Measurements from ENCODE around the gene LPIN1.

GRCh38 chr2:11821705-11822104 is 75.3 kb downstream of the LPIN1 start:
- TF ChIP-seq, protein P1, sequence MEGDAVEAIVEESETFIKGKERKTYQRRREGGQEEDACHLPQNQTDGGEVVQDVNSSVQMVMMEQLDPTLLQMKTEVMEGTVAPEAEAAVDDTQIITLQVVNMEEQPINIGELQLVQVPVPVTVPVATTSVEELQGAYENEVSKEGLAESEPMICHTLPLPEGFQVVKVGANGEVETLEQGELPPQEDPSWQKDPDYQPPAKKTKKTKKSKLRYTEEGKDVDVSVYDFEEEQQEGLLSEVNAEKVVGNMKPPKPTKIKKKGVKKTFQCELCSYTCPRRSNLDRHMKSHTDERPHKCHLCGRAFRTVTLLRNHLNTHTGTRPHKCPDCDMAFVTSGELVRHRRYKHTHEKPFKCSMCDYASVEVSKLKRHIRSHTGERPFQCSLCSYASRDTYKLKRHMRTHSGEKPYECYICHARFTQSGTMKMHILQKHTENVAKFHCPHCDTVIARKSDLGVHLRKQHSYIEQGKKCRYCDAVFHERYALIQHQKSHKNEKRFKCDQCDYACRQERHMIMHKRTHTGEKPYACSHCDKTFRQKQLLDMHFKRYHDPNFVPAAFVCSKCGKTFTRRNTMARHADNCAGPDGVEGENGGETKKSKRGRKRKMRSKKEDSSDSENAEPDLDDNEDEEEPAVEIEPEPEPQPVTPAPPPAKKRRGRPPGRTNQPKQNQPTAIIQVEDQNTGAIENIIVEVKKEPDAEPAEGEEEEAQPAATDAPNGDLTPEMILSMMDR (IDR thresholded peaks at IDR 0.05): no peak
- no peak for TF ChIP-seq POLR2AphosphoS5 (IDR thresholded peaks at IDR 0.05)
- TF ChIP-seq EP300 (IDR thresholded peaks at IDR 0.05): no peak

Measured in esophagus muscularis mucosa (tissue), 4 donors.